ENCODE data around the gene CAPN5.
A peak's percentile ranks its signal among the peaks of the same experiment; 100 is the strongest.

CAPN5 gene

DNA sequence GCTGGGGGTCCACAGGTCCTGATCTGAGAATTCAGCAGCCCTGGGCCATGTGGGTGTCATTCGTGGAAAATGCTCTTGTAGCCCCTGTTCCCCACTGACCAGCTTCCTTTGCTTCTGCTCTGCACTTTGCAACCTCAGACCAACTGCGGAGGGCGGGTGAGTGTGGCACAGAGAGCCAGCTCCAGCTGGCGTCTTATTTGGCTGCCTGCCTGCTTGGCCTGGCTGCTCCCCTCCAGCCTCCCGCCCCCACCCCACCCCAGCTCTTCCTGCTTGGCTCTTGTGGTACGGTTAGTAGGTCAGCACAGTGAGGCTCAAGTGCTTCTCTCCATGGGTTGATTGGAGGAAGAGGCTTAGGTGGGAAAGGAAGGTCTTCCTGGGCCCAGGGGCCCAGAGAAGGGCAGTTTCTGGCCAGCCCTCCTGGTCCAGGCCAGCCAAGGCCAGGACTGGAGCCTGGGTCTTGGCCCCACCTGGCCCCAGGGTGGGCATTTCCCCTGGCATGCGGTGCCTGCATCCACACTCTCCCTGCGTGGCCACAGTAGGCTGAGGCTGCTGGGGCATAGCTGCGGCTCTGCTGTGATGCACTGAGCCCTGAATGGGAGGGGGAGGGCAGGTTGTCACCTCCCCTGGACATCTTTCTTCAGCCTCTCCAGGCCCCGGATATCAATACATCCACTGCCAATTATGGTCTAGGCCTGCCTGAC, 87.8 kb downstream of the CAPN5 start:
- peak; percentile 49 for DNase-seq

DNA sequence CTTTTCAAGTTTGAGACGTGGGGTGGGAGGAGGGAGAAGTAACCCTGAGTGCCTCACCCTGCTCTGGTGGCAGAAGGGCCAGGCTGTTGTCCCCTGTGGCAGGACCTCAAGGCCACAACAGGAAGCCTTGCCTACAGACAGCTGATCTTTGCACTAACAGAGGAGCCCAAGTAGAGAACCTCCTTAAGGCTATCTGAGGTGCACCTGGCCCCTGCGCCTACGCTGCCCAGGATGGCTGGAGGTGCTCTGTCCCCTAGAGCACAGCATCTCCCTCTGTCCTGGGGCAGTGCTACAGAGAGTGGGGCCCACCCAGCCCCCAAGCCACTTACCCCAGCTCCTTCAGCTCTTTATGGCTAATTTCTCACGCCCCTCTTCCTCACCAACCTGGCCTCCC, 88.3 kb downstream of the CAPN5 start:
- DNase-seq: no peak

GRCh38 chr11:77155556-77156130, 88.9 kb downstream of the CAPN5 start:
- no peak for DNase-seq

- DNase-seq: no peak
Measured at GRCh38 chr11:77156396-77157195, 89.8 kb downstream of the CAPN5 start.

DNA sequence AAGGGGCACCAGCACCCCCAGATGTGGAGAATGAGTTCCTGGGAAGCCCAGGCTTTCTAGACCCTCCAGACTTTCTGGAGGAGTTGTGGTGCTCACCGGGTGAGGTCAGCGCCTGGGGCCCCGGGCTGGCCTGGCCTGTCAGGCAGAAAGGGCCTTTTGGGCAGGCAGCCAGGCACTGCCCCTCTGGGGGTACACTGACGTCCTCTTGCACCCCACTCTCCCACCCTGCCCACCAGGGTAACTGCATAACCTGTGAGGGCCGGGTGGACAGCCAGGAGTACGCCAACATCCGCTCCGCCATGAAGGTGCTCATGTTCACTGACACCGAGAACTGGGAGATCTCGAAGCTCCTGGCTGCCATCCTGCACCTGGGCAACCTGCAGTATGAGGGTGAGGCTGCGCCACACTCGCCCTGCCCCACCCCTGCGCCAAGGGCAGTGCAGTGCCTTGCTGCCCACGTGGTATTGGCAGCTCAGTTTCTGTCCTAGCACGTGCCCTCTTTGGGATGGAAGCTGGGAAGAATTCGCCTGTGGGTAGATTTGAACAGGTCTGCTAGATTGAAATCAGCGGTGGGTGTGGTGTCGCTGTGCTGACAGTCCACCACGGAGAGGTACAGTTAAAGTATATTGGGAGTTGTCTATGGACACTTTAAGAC, 91.4 kb downstream of the CAPN5 start:
- no peak for DNase-seq

DNA sequence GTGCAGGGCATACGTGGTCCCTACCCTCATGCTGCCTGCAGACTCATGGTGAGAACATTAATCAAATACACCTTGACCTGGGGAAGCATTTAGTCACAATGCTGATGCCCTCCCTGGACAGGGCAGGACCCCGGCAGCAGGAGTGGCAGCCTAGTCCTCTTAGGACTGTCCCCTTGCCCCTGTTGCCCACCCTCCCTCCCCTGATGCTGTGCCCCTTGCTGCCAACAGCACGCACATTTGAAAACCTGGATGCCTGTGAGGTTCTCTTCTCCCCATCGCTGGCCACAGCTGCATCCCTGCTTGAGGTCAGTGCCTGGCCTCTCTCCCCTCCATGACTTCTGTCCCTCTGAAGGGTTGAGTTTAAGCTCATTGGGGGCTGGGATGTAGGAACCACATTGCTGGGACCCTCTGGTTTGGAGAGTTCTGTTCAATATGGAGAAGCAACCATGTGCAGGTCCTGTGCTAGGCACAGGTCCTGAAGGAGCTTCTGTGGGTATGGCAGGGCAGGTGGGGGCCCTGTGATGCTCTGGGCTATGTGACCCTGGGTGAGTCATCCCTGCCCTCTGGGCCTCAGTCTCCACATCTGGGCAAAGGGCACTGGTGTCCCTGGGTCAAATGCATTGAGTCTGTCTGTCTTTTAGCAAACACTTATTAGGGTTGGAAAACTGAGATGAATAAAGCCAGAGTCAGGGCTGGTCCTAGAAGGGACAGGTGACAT, 92.6 kb downstream of the CAPN5 start:
- no peak for DNase-seq

- no peak for DNase-seq
Measured at GRCh38 chr11:77159937-77160495, 93.2 kb downstream of the CAPN5 start.

DNA sequence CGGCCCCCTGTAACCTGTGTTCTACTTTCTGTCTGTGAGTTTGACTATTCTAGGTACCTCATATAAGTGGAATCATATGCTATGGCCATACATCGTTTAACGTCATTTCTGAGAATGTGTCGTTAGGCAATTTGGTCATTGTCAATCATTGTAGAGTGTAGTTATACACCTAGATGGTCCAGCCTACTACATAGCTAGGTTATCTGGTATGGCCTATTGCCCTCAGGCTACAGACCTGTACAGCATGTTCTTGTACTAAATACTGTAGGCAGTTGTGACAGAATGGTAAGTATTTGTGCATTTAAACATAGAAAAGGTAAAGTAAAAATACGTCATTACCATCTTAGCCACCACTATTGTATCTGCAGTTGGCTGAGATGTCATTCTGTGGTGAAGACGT, 96.5 kb downstream of the CAPN5 start:
- no peak for DNase-seq

- no peak for DNase-seq
Measured at GRCh38 chr11:77165066-77165465, 98.3 kb downstream of the CAPN5 start.

DNA sequence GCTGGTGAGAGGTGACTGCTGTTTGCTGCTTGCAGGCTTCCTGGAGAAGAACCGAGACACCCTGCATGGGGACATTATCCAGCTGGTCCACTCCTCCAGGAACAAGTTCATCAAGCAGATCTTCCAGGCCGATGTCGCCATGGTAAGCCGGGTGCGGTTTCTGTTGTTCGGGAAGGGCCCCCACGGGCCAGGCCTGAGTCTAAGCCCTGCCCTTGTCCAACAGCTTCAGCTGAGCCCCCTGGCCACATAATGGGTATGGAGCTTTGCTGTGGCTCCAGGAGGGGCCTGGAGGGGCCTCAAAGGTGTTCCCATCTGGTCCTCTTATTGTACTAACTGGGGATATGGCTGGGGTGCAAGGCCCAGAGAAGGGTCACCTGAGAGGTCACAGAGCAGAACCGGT, 99.2 kb downstream of the CAPN5 start:
- DNase-seq: no peak

DNA sequence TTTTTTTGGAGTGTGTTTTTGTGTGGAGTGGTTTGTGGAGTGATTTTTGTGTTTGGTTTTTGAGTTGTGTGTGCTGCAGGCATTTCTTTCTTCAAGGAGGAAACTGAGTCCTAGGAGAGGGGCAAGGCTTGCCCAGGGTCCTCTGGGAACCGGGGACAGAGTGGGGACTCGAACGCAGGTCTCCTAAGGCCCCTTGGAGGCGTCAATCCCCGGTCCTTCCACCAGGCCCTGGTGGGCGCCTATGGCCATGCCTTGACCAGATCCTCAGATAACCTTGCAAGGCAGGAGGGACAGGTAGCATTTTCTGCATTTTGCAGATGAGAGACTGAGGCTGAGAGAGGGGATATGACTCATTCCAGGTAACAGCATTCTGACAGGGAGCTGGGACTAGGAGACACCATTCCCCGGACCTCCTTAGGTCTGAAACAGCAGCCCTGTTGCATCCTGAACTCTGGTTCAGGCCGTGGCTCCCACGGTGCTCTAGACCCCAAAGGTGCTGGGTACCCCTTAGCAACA, 100.4 kb downstream of the CAPN5 start:
- no peak for DNase-seq

GRCh38 chr11:77167791-77168190, 101.0 kb downstream of the CAPN5 start:
- no peak for DNase-seq

DNA sequence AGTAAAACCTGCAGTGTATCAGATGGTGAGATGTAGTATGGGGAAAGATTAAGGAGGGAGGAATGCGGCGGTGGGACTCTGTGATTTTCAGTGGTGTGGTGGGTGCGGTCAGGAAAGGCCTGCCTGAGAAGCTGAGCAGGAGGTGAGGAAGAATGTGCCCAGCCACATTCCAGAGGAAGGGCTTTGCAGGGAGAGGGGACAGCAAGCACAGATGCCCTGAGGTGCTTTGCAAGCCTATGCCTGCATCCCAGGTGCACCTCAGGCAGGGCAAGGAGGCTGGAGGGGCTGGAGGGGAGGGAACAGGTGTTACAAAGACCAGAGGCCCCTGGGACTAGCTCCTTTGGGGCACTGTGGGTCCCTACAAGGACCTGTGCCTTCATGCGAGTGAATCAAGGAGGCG, 103.3 kb downstream of the CAPN5 start:
- no peak for DNase-seq

- DNase-seq: no peak
Measured at GRCh38 chr11:77171254-77171653, 104.5 kb downstream of the CAPN5 start.

- no peak for DNase-seq
Measured at GRCh38 chr11:77171885-77172665, 105.3 kb downstream of the CAPN5 start.

DNA sequence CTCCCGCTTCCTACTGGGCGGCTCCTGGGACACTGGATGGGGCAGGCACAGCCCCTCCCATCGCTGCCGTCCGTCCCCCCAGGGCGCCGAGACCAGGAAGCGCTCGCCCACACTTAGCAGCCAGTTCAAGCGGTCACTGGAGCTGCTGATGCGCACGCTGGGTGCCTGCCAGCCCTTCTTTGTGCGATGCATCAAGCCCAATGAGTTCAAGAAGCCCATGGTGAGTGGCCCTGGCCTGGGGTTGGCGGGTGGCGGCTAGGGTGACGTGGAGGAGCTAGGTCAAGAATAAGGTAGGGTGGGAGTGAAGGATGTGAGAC, 105.9 kb downstream of the CAPN5 start:
- DNase-seq: no peak

GRCh38 chr11:77173494-77173893, 106.7 kb downstream of the CAPN5 start:
- DNase-seq: no peak

DNA sequence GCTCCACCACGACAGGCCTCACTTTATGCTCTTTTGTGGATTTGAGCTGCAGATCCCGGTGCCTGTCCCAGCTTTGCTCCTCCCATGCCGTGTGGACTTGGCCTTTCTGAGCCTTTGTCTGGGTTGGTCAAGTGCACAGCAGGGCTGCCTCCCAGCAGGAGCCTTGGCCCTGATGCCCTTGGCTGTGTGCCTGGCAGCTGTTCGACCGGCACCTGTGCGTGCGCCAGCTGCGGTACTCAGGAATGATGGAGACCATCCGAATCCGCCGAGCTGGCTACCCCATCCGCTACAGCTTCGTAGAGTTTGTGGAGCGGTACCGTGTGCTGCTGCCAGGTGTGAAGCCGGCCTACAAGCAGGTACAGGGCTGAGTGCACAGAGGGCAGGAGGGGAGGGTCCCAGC, 107.8 kb downstream of the CAPN5 start:
- DNase-seq: peak; percentile 71

DNA sequence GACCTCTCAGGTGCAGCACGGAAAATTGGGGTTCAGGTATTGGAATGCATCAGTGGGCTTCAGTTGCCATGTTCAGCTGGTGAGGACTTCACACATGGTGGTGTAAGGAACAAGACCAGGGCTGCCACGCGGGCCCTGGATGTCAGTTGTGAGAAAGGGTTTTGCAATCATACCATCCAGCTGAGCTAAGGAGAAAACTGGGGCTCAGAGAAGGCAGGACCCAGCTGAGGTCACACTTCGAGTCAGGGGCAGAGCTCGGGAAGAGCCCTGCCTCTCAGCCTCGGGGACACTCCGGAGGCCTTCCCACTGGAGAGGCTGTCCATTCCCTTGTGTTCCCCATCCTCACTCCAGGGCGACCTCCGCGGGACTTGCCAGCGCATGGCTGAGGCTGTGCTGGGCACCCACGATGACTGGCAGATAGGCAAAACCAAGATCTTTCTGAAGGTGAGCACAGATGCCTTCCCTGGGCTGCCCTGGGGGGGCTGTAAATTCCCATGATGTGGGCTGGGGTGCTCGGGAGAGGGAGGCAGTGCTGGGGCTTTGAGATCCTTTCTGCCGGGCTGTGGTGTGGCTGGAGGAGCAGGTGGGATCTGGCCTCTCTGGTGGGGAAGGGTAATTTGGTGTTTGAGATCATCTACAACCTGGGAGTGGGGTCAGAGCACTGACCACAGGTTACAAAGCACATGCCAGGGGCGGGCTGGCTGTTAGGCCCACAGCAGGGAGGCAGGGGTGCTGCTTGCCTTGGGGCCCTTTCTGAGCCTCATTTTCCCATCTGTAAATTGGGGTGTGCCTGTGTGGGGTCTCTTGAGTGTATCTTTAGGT, 108.5 kb downstream of the CAPN5 start:
- DNase-seq: no peak
